Tibial nerve (tissue), 4 donors: ENCODE measurements around the gene DBI. TPM values are rescaled to one million over a fixed set of nuclear protein-coding genes. Genes with fewer than 3 reads are reported as not detected.

ENCODE experiments used
- DNase-seq, 2 donors: peaks; one replicate each; pipeline ENCODE4 v3.0.0-alpha.2; 2019; ENCODE audit warnings: low spot score in 2 of 2
- H3K27ac ChIP-seq, 4 donors: fragments of 200-600 bp; sonication (generic) in 3 of 4; one replicate each; pipeline ENCODE4 v1.5.1; 2017 to 2019; ENCODE audit warnings: mild to moderate bottlenecking in 1 of 4
- H3K27me3 ChIP-seq, 2 donors: fragments of 200-600 bp; sonication (generic) in 1 of 2; one replicate each; pipeline versions ENCODE4 v1.5.1 to v1.6.0; 2017 to 2019
- H3K36me3 ChIP-seq, 3 donors: fragments of 200-600 bp; sonication (generic); one replicate each; pipeline ENCODE4 v1.5.1; 2018 to 2019
- H3K4me1 ChIP-seq, 4 donors: fragments of 200-600 bp; sonication (generic) in 3 of 4; one replicate each; pipeline ENCODE4 v1.5.1; 2017 to 2019
- H3K4me3 ChIP-seq, 4 donors: fragments of 200-600 bp; sonication (generic) in 3 of 4; one replicate each; pipeline ENCODE4 v1.5.1; 2017 to 2019; ENCODE audit warnings: mild to moderate bottlenecking in 1 of 4, moderate library complexity in 1 of 4
- H3K9me3 ChIP-seq, 4 donors: fragments of 200-600 bp; sonication (generic) in 3 of 4; one replicate each; pipeline ENCODE4 v1.5.1; 2017 to 2019
- CTCF ChIP-seq, 5 experiments: fragments of 200-600 bp in 3 of 5; fragments of 450-650 bp in 2 of 5; sonication (generic) in 3 of 5; IDR thresholded peaks; one replicate each; pipeline ENCODE4 v1.5.1; 2016 to 2019; ENCODE audit warnings: antibody characterized with exemption in 5 of 5, mild to moderate bottlenecking in 3 of 5, moderate library complexity in 2 of 5
- EP300 ChIP-seq, 2 donors: sonication (generic); formaldehyde crosslinking; IDR thresholded peaks; one replicate each; pipeline ENCODE4 v1.6.1; 2017; ENCODE audit warnings: antibody characterized with exemption in 2 of 2, mild to moderate bottlenecking in 1 of 2
- POLR2A ChIP-seq, 2 donors: fragments of 450-650 bp; IDR thresholded peaks; one replicate each; pipeline ENCODE4 v1.6.1; 2017; ENCODE audit warnings: antibody characterized with exemption in 2 of 2, mild to moderate bottlenecking in 2 of 2, moderate library complexity in 2 of 2
- WGBS, 2 donors: methylation state at CpG; one replicate each; pipeline ENCODE4 v1.1.5; 2018; 5-methylcytosine and 5-hydroxymethylcytosine counted together
- total RNA-seq, 4 donors: library from RNA; depleted of rRNA; stranded (reverse); fragments of >200 nt; gene quantifications; one replicate each; pipeline ENCODE4 v1.1.0, GENCODE V29; 2016

Gene DBI
- total RNA-seq, 4 donors from 2014 or later, result 73.7 to 135 (median 105) TPM

GRCh38 chr2:119417908-119418307 lies 51.1 kb downstream of the DBI start:
- DNase-seq, result no peak
- H3K27me3 ChIP-seq, result no peaks in the 10 kb centered on the region
- TF ChIP-seq EP300 (IDR thresholded peaks at IDR 0.05) (no peak), CTCF (IDR thresholded peaks at IDR 0.05) (no peak), POLR2A (IDR thresholded peaks at IDR 0.05) (no peak)
- no peaks in the 10 kb centered on the region for H3K4me1 ChIP-seq
- no peaks in the 10 kb centered on the region for H3K36me3 ChIP-seq
- 87 to 89% methylated on average over 6 of the region's 6 CpGs for WGBS, 2 donors
- no peak overlapping the region for H3K27ac ChIP-seq
- peaks cover 0 to 5% (median 0%) of the 10 kb centered on the region in 4 donors for H3K9me3 ChIP-seq
- no peak overlapping the region for H3K4me3 ChIP-seq

- WGBS, 2 donors, result 79 to 91% methylated on average over 1 of the region's 1 CpG
- no peak for DNase-seq
- no peaks in the 10 kb centered on the region for H3K4me1 ChIP-seq
- H3K27me3 ChIP-seq, result no peaks in the 10 kb centered on the region
- no peak overlapping the region for H3K27ac ChIP-seq
- no peaks in the 10 kb centered on the region for H3K36me3 ChIP-seq
- no peak overlapping the region for H3K4me3 ChIP-seq
- TF ChIP-seq POLR2A (IDR thresholded peaks at IDR 0.05), result no peak
- TF ChIP-seq CTCF (IDR thresholded peaks at IDR 0.05), result no peak
- TF ChIP-seq EP300 (IDR thresholded peaks at IDR 0.05), result no peak
- H3K9me3 ChIP-seq, result peaks cover 0 to 5% (median 0%) of the 10 kb centered on the region in 4 donors
Measured at GRCh38 chr2:119419065-119419464, 52.3 kb downstream of the DBI start.

GRCh38 chr2:119419803-119420508 lies 53.2 kb downstream of the DBI start:
- TF ChIP-seq EP300 (IDR thresholded peaks at IDR 0.05) (no peak), CTCF (IDR thresholded peaks at IDR 0.05) (no peak), POLR2A (IDR thresholded peaks at IDR 0.05) (no peak)
- no peaks in the 10 kb centered on the region for H3K27me3 ChIP-seq
- H3K36me3 ChIP-seq, result no peaks in the 10 kb centered on the region
- 53 to 77% methylated on average over 1 of the region's 1 CpG for WGBS, 2 donors
- peaks cover 0 to 5% (median 0%) of the 10 kb centered on the region in 4 donors for H3K9me3 ChIP-seq
- H3K4me3 ChIP-seq, result no peak overlapping the region
- DNase-seq, result no peak
- H3K27ac ChIP-seq, result no peak overlapping the region
- no peaks in the 10 kb centered on the region for H3K4me1 ChIP-seq

GRCh38 chr2:119421304-119421703 lies 54.5 kb downstream of the DBI start:
- no peak for DNase-seq
- TF ChIP-seq POLR2A (IDR thresholded peaks at IDR 0.05), result no peak
- no peak for TF ChIP-seq EP300 (IDR thresholded peaks at IDR 0.05)
- no peak for TF ChIP-seq CTCF (IDR thresholded peaks at IDR 0.05)
- 94 to 95% methylated on average over 1 of the region's 1 CpG for WGBS, 2 donors

GRCh38 chr2:119421741-119422140 lies 55.0 kb downstream of the DBI start:
- Histone ChIP-seq H3K36me3 (no peaks in the 10 kb centered on the region), H3K4me3 (no peak overlapping the region)
- no peak for DNase-seq

More at GRCh38 chr2:119421304-119421703, 54.5 kb downstream of the DBI start:
- Histone ChIP-seq H3K27me3 (no peaks in the 10 kb centered on the region), H3K36me3 (no peaks in the 10 kb centered on the region), H3K4me1 (peaks cover 0 to 8% (median 3%) of the 10 kb centered on the region in 4 donors), H3K27ac (no peak overlapping the region), H3K4me3 (no peak overlapping the region), H3K9me3 (peaks cover 0 to 5% (median 0%) of the 10 kb centered on the region in 4 donors)

More at GRCh38 chr2:119421741-119422140, 55.0 kb downstream of the DBI start:
- no peak for TF ChIP-seq POLR2A (IDR thresholded peaks at IDR 0.05)
- no peak for TF ChIP-seq EP300 (IDR thresholded peaks at IDR 0.05)
- TF ChIP-seq CTCF (IDR thresholded peaks at IDR 0.05), result no peak
- Histone ChIP-seq H3K9me3 (peaks cover 0 to 5% (median 0%) of the 10 kb centered on the region in 4 donors), H3K27ac (no peak overlapping the region), H3K27me3 (no peaks in the 10 kb centered on the region), H3K4me1 (peaks cover 0 to 12% (median 6%) of the 10 kb centered on the region in 4 donors)
